ENCODE results near the gene GPC1. TPM values are rescaled to one million over a fixed set of nuclear protein-coding genes. Genes with fewer than 3 reads are reported as not detected.

GPC1 gene
- total and polyA plus RNA-seq, 2 experiments from 2014 or later: 9.0 to 46.2 TPM

GRCh38 chr2:240458044-240458899, 22.8 kb downstream of the GPC1 start (continued):
- TF ChIP-seq ZNF462 (CRISPR knock-in tag; IDR thresholded peaks at IDR 0.05) (no peak), JUNB (IDR thresholded peaks at IDR 0.05; ENCODE audit: unreplicated experiment) (no peak), CREB1 (CRISPR knock-in tag; IDR thresholded peaks at IDR 0.05; ENCODE audit: low read depth) (no peak), EZH2 (IDR thresholded peaks at IDR 0.05; ENCODE audit: low read depth, unreplicated experiment) (no peak), ZNF114 (CRISPR knock-in tag; IDR thresholded peaks at IDR 0.05) (no peak)

- H3K36me3 Mint-ChIP-seq (ENCODE audit: low read depth): no peaks in the 10 kb centered on the region; the same call in 2 of the 3 replicates
- H3K4me2 ChIP-seq: no peak overlapping the region
- H3K27ac ChIP-seq (ENCODE audit: low read depth): no peak overlapping the region
- H3K4me3 ChIP-seq: no peak overlapping the region
- peaks cover 24% of the 10 kb centered on the region for H3K27me3 Mint-ChIP-seq (ENCODE audit: insufficient read depth, low read depth, poor library complexity)
- H3K36me3 ChIP-seq (ENCODE audit: insufficient read depth): no peaks in the 10 kb centered on the region
- 0 out of 2 replicates have a peak, but pooled peaks cover 5% of the 10 kb centered on the region for H3F3A ChIP-seq (replicated peaks; ENCODE audit: low read depth)
- H3K27me3 ChIP-seq (ENCODE audit: insufficient read depth): peaks cover 29% of the 10 kb centered on the region
- H3K4me3 Mint-ChIP-seq: no peak overlapping the region
- H4K20me1 ChIP-seq (replicated peaks; ENCODE audit: insufficient read depth): peaks cover 14% of the 10 kb centered on the region; the same call in 1 of the 2 replicates
- DNase-seq (ENCODE audit: low spot score) (no peak), ATAC-seq (no peak)
- no peaks in the 10 kb centered on the region for H3K79me2 ChIP-seq (replicated peaks; ENCODE audit: insufficient read depth)
- peaks cover 34% of the 10 kb centered on the region for H3K4me1 ChIP-seq (ENCODE audit: insufficient read depth)
- no peaks in the 10 kb centered on the region for H3K9me2 ChIP-seq (ENCODE audit: insufficient read depth)
- no peaks in the 10 kb centered on the region for H3K9me3 Mint-ChIP-seq
- no peak overlapping the region for H3K27ac Mint-ChIP-seq
- H2AFZ ChIP-seq: no peak overlapping the region
- peaks cover 24% of the 10 kb centered on the region for H3K4me1 Mint-ChIP-seq
- TF ChIP-seq ETS1 (IDR thresholded peaks at IDR 0.05): no peak
- no peak for TF ChIP-seq JUNB (IDR thresholded peaks at IDR 0.05; ENCODE audit: unreplicated experiment)
- TF ChIP-seq ZNF462 (CRISPR knock-in tag; IDR thresholded peaks at IDR 0.05): no peak
- no peak for TF ChIP-seq STAT1 (IDR thresholded peaks at IDR 0.05; ENCODE audit: unreplicated experiment)
Measured at GRCh38 chr2:240458900-240459391, 23.5 kb downstream of the GPC1 start.
